Measurements from ENCODE around the gene CEP250.

DNA sequence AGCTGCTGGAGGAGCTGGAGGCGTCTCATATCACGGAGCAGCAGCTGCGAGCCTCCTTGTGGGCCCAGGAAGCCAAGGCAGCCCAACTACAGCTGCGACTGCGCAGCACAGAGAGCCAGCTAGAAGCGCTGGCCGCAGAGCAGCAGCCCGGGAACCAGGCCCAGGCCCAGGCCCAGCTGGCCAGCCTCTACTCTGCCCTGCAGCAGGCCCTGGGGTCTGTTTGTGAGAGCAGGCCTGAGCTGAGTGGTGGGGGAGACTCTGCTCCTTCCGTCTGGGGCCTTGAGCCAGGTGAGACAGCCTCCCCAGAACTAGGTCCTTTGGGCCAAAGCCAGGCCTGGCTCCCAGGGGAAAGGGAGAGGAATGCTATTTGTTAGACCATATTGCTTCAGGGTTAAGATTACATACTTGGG lies 42.4 kb downstream of the CEP250 start:
- TF ChIP-seq, protein P1, sequence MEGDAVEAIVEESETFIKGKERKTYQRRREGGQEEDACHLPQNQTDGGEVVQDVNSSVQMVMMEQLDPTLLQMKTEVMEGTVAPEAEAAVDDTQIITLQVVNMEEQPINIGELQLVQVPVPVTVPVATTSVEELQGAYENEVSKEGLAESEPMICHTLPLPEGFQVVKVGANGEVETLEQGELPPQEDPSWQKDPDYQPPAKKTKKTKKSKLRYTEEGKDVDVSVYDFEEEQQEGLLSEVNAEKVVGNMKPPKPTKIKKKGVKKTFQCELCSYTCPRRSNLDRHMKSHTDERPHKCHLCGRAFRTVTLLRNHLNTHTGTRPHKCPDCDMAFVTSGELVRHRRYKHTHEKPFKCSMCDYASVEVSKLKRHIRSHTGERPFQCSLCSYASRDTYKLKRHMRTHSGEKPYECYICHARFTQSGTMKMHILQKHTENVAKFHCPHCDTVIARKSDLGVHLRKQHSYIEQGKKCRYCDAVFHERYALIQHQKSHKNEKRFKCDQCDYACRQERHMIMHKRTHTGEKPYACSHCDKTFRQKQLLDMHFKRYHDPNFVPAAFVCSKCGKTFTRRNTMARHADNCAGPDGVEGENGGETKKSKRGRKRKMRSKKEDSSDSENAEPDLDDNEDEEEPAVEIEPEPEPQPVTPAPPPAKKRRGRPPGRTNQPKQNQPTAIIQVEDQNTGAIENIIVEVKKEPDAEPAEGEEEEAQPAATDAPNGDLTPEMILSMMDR (IDR thresholded peaks at IDR 0.05) = peak in 2 of 3 donors; percentile 37 to 46
- TF ChIP-seq POLR2A (IDR thresholded peaks at IDR 0.05) = no peak
- TF ChIP-seq EP300 (IDR thresholded peaks at IDR 0.05) = no peak
